ENCODE data around the gene FREM2. TPM values are rescaled to one million over a fixed set of nuclear protein-coding genes. Genes with fewer than 3 reads are reported as not detected.
A peak's percentile ranks its signal among the peaks of the same experiment; 100 is the strongest.

The FREM2 gene
- total RNA-seq, 1 experiment from 2014 or later = 42.6 TPM

- H3K9me3 ChIP-seq = no peaks in the 10 kb centered on the region
- no peaks in the 10 kb centered on the region for H3K27me3 ChIP-seq (replicated peaks; ENCODE audit: control insufficient read depth, insufficient read depth, low read length)
- intact Hi-C loops (cut with micrococcal nuclease; ENCODE audit: unreplicated experiment) = loop anchor here (1.0 to 5.0 kb wide), 2 partner anchors 9 to 164 kb away; partner anchors contain the start of gene FREM2
- H3K27ac Mint-ChIP-seq (ENCODE audit: unreplicated experiment) = peak overlapping the region; percentile 53
- peaks cover 59% of the 10 kb centered on the region for H3K36me3 Mint-ChIP-seq (ENCODE audit: insufficient read depth, unreplicated experiment)
- CTCF ChIA-PET = interaction anchor here (1.3 kb wide), 1 partner anchor 21 kb away, joined by 5 read pairs; no protein-coding TSS in a partner anchor
- peak; percentile 57 to 63 for DNase-seq
- H3K36me3 ChIP-seq (ENCODE audit: control insufficient read depth, insufficient read depth, low read length) = no peaks in the 10 kb centered on the region
- peaks cover 4% of the 10 kb centered on the region; the same call in 1 of the 2 replicates for H3K4me1 ChIP-seq
- H3K27me3 Mint-ChIP-seq (ENCODE audit: insufficient read depth, unreplicated experiment) = no peaks in the 10 kb centered on the region
- TF ChIP-seq CTCF (IDR thresholded peaks at IDR 0.05; ENCODE audit: insufficient read depth in 1 of 2, low read depth in 1 of 2, low read length in 1 of 2, severe bottlenecking in 1 of 2, unreplicated experiment in 1 of 2) = no peak
- H3K4me3 ChIP-seq (ENCODE audit: low read depth, low read length) = no peak overlapping the region
- H3K4me1 Mint-ChIP-seq (ENCODE audit: low read depth, unreplicated experiment) = peaks cover 11% of the 10 kb centered on the region
- no peak overlapping the region for H3K4me3 Mint-ChIP-seq (ENCODE audit: unreplicated experiment)
- no TSS peak for BruUV-seq (replicated peaks)
- H3K9me3 Mint-ChIP-seq (ENCODE audit: unreplicated experiment) = no peaks in the 10 kb centered on the region
- POLR2A ChIA-PET = no interaction called here
Measured at GRCh38 chr13:38850868-38851626, 164.2 kb downstream of the FREM2 start.

GRCh38 chr13:38854226-38854625, 167.3 kb downstream of the FREM2 start:
- DNase-seq = no peak
- no peak overlapping the region for H3K27ac Mint-ChIP-seq (ENCODE audit: unreplicated experiment)

GRCh38 chr13:38856065-38856464, 169.2 kb downstream of the FREM2 start:
- ChIA-PET POLR2A (no interaction called here), CTCF (no interaction called here)
- Mint-ChIP-seq H3K9me3 (ENCODE audit: unreplicated experiment) (no peaks in the 10 kb centered on the region), H3K4me1 (ENCODE audit: low read depth, unreplicated experiment) (peaks cover 5% of the 10 kb centered on the region), H3K4me3 (ENCODE audit: unreplicated experiment) (no peak overlapping the region), H3K27me3 (ENCODE audit: insufficient read depth, unreplicated experiment) (no peaks in the 10 kb centered on the region), H3K27ac (ENCODE audit: unreplicated experiment) (no peak overlapping the region), H3K36me3 (ENCODE audit: insufficient read depth, unreplicated experiment) (peaks cover 59% of the 10 kb centered on the region)
- Histone ChIP-seq H3K36me3 (ENCODE audit: control insufficient read depth, insufficient read depth, low read length) (peaks cover 2% of the 10 kb centered on the region), H3K27me3 (replicated peaks; ENCODE audit: control insufficient read depth, insufficient read depth, low read length) (no peaks in the 10 kb centered on the region), H3K9me3 (no peaks in the 10 kb centered on the region), H3K4me3 (ENCODE audit: low read depth, low read length) (no peak overlapping the region), H3K4me1 (peaks cover 4% of the 10 kb centered on the region; the same call in 1 of the 2 replicates)
- no peak for TF ChIP-seq CTCF (IDR thresholded peaks at IDR 0.05; ENCODE audit: insufficient read depth in 1 of 2, low read depth in 1 of 2, low read length in 1 of 2, severe bottlenecking in 1 of 2, unreplicated experiment in 1 of 2)
- intact Hi-C loops (cut with micrococcal nuclease; ENCODE audit: unreplicated experiment) = no loop called here
- DNase-seq = no peak
- BruUV-seq (replicated peaks) = no TSS peak

More at GRCh38 chr13:38854226-38854625, 167.3 kb downstream of the FREM2 start:
- Mint-ChIP-seq H3K4me1 (ENCODE audit: low read depth, unreplicated experiment) (peaks cover 8% of the 10 kb centered on the region), H3K36me3 (ENCODE audit: insufficient read depth, unreplicated experiment) (peaks cover 64% of the 10 kb centered on the region), H3K9me3 (ENCODE audit: unreplicated experiment) (no peaks in the 10 kb centered on the region), H3K27me3 (ENCODE audit: insufficient read depth, unreplicated experiment) (no peaks in the 10 kb centered on the region), H3K4me3 (ENCODE audit: unreplicated experiment) (no peak overlapping the region)
- Histone ChIP-seq H3K4me3 (ENCODE audit: low read depth, low read length) (no peak overlapping the region), H3K27me3 (replicated peaks; ENCODE audit: control insufficient read depth, insufficient read depth, low read length) (no peaks in the 10 kb centered on the region), H3K4me1 (peaks cover 4% of the 10 kb centered on the region; the same call in 1 of the 2 replicates), H3K36me3 (ENCODE audit: control insufficient read depth, insufficient read depth, low read length) (no peaks in the 10 kb centered on the region), H3K9me3 (no peaks in the 10 kb centered on the region)
- TF ChIP-seq CTCF (IDR thresholded peaks at IDR 0.05; ENCODE audit: insufficient read depth in 1 of 2, low read depth in 1 of 2, low read length in 1 of 2, severe bottlenecking in 1 of 2, unreplicated experiment in 1 of 2) = no peak
- POLR2A ChIA-PET = no interaction called here
- CTCF ChIA-PET = no interaction called here
- intact Hi-C loops (cut with micrococcal nuclease; ENCODE audit: unreplicated experiment) = loop anchor here (5.0 kb wide), 1 partner anchor 167 kb away; the partner anchor contains the start of gene FREM2
- BruUV-seq (replicated peaks) = no TSS peak

All from Caco-2 (cell line).